K562 treated with DMSO at 1 percent for 24 hours (cell line): Measurements from ENCODE around the gene TUBA3C. TPM values are rescaled to one million over a fixed set of nuclear protein-coding genes. Genes with fewer than 3 reads are reported as not detected.

ENCODE experiments used
- total RNA-seq: library from RNA; unstranded; fragments of 300-600 nt; gene quantifications from 2 replicates; pipeline ENCODE4 v1.2.3, GENCODE V29; 2022; ENCODE audit warnings: low read depth; ENCODE audit not compliant: insufficient read depth

The TUBA3C gene
- 27.7 and 28.1 TPM in 2 replicates for total RNA-seq

DNA sequence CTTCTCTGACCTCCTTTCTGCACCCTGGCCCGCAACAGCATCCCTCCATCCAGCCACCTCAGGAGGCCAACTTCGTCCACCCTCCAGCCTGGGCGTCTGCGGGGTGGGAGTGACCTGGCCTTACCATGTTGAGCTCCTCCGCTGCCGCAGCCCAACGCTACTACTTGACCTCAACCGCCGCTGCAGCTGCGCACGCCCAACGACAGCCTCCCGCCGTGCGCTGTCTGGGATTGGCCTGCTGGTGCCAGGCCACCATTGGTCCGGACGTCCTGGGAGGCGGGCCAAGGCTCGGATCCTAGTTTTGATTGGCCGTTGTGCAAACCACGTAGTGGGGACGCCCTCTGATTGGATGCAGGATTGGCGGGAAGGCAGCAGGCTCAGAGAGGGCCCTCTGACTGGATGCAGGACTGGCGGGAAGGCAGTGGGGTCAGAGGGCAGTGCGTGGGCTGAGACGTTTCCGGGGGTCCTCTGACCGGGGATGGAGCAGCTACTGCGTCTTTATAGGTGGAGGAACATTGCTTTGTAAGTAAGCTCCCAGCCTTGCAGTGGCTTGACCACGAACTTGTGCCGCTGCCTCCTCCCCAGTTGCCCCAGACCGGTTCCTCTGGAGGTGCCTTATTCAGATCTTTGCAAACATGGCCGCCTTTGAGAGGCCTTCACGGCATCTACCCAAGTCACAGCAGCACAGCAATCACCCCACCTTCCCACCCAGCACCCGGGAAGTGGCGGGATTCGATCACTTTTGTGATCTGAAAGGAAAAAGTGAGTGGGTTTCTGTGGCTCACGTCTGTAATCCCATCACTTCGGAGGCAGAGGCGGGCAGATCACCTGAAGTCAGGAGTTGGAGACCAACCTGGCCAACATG, at the start of gene TUBA3C:
TSS of gene TUBA3C (minus strand) at position 204 of the 865 bp plus-strand sequence. CDS start at position 127, 77 bp downstream.

